ENCODE measurements around the gene TMEM100. TPM values are rescaled to one million over a fixed set of nuclear protein-coding genes. Genes with fewer than 3 reads are reported as not detected.

The TMEM100 gene
- total and polyA plus RNA-seq, 2 experiments from 2014 or later: 0.10 to 0.73 TPM

- H3K79me2 ChIP-seq (replicated peaks; ENCODE audit: insufficient read depth): no peaks in the 10 kb centered on the region
- H3K27me3 ChIP-seq (ENCODE audit: insufficient read depth): no peaks in the 10 kb centered on the region
- peak; percentile 74 to 79 for TF ChIP-seq CTCF (conservative IDR thresholded peaks at IDR 0.05; ENCODE audit: low read depth in 2 of 2)
- no peak for TF ChIP-seq EZH2 (IDR thresholded peaks at IDR 0.05; ENCODE audit: low read depth, unreplicated experiment)
- H3K4me3 Mint-ChIP-seq: no peak overlapping the region; the same call in 2 of the 3 replicates
- H3K36me3 Mint-ChIP-seq (ENCODE audit: low read depth): no peaks in the 10 kb centered on the region
- no peak overlapping the region for H3K27ac ChIP-seq (ENCODE audit: low read depth)
- no peaks in the 10 kb centered on the region for H3K27me3 Mint-ChIP-seq (ENCODE audit: insufficient read depth, low read depth, poor library complexity)
- DNase-seq (ENCODE audit: low spot score) (peak; percentile 78), ATAC-seq (peak; percentile 38; the same call in 2 of the 3 replicates)
- H3K36me3 ChIP-seq (ENCODE audit: insufficient read depth): no peaks in the 10 kb centered on the region
- H3K4me2 ChIP-seq: no peak overlapping the region
- H3K4me1 ChIP-seq (ENCODE audit: insufficient read depth): peaks cover 28% of the 10 kb centered on the region
- no peaks in the 10 kb centered on the region for H4K20me1 ChIP-seq (replicated peaks; ENCODE audit: insufficient read depth)
- no peaks in the 10 kb centered on the region for H3K9me3 Mint-ChIP-seq
- no peak overlapping the region for H3K4me3 ChIP-seq
- no peaks in the 10 kb centered on the region for H3F3A ChIP-seq (replicated peaks; ENCODE audit: low read depth)
- no peaks in the 10 kb centered on the region for H3K9me2 ChIP-seq (ENCODE audit: insufficient read depth)
- no peak overlapping the region for H3K27ac Mint-ChIP-seq
- no peak overlapping the region for H2AFZ ChIP-seq
- peaks cover 45% of the 10 kb centered on the region for H3K4me1 Mint-ChIP-seq
These were observed 13.2 kb upstream of the TMEM100 start for GRCh38 chr17:55735731-55736405.

- no peaks in the 10 kb centered on the region for H3K27me3 ChIP-seq (ENCODE audit: insufficient read depth)
- no peaks in the 10 kb centered on the region for H3K27me3 Mint-ChIP-seq (ENCODE audit: insufficient read depth, low read depth, poor library complexity)
- DNase-seq (ENCODE audit: low spot score): peak; percentile 43
- no peaks in the 10 kb centered on the region for H3F3A ChIP-seq (replicated peaks; ENCODE audit: low read depth)
- no peaks in the 10 kb centered on the region for H3K36me3 Mint-ChIP-seq (ENCODE audit: low read depth)
- peak; percentile 53; the same call in 2 of the 3 replicates for ATAC-seq
- no peaks in the 10 kb centered on the region for H4K20me1 ChIP-seq (replicated peaks; ENCODE audit: insufficient read depth)
- peak overlapping the region; percentile 8 for H2AFZ ChIP-seq
- H3K9me3 Mint-ChIP-seq: no peaks in the 10 kb centered on the region
- peaks cover 50% of the 10 kb centered on the region for H3K4me1 Mint-ChIP-seq
- H3K4me3 Mint-ChIP-seq: peak overlapping the region; percentile 46; the same call in 2 of the 3 replicates
- peak overlapping the region; percentile 29; the same call in 1 of the 2 replicates for H3K4me3 ChIP-seq
- no peak overlapping the region for H3K27ac ChIP-seq (ENCODE audit: low read depth)
- peak overlapping the region; percentile 68 for H3K27ac Mint-ChIP-seq
- H3K4me1 ChIP-seq (ENCODE audit: insufficient read depth): peaks cover 28% of the 10 kb centered on the region
- no peaks in the 10 kb centered on the region for H3K9me2 ChIP-seq (ENCODE audit: insufficient read depth)
- H3K36me3 ChIP-seq (ENCODE audit: insufficient read depth): no peaks in the 10 kb centered on the region
- no peaks in the 10 kb centered on the region for H3K79me2 ChIP-seq (replicated peaks; ENCODE audit: insufficient read depth)
- H3K4me2 ChIP-seq: peak overlapping the region; percentile 64
- no peak for TF ChIP-seq EZH2 (IDR thresholded peaks at IDR 0.05; ENCODE audit: low read depth, unreplicated experiment)
- no peak for TF ChIP-seq JUNB (IDR thresholded peaks at IDR 0.05; ENCODE audit: unreplicated experiment)
- TF ChIP-seq ZNF462 (CRISPR knock-in tag; IDR thresholded peaks at IDR 0.05): no peak
- TF ChIP-seq STAT1 (IDR thresholded peaks at IDR 0.05; ENCODE audit: unreplicated experiment): no peak
- no peak for TF ChIP-seq NANOG (IDR thresholded peaks at IDR 0.05; ENCODE audit: borderline replicate concordance)
- no peak for TF ChIP-seq ZNF114 (CRISPR knock-in tag; IDR thresholded peaks at IDR 0.05)
- TF ChIP-seq CTCF (conservative IDR thresholded peaks at IDR 0.05; ENCODE audit: low read depth in 2 of 2): no peak
- no peak for TF ChIP-seq EZH2phosphoT487 (IDR thresholded peaks at IDR 0.05; ENCODE audit: unreplicated experiment)
- no peak for TF ChIP-seq POLR2AphosphoS5 (IDR thresholded peaks at IDR 0.05; ENCODE audit: low read depth)
These were observed 11.6 kb upstream of the TMEM100 start for GRCh38 chr17:55734128-55734781.
